ENCODE results near the gene PLXNA4.

GRCh38 chr7:132272763-132273371, 303.4 kb downstream of the PLXNA4 start:
- TF ChIP-seq POLR2AphosphoS5 (IDR thresholded peaks at IDR 0.05) (no peak), CTCF (IDR thresholded peaks at IDR 0.05) (no peak), POLR2A (IDR thresholded peaks at IDR 0.05) (no peak)
